Astrocyte (in vitro differentiated cells and primary cell): Measurements from ENCODE around the gene GRAMD2A.

ENCODE experiments used
- EZH2 ChIP-seq: IDR thresholded peaks from 2 replicates; pipeline ENCODE4 v1.6.1; 2012; ENCODE audit warnings: mild to moderate bottlenecking, low read length, inconsistent platforms; ENCODE audit not compliant: insufficient read depth
- TF ChIP-seq, protein P1 (sequence below): IDR thresholded peaks from 2 replicates; pipeline ENCODE4 v1.5.1; 2011; ENCODE audit warnings: low read depth, mild to moderate bottlenecking, inconsistent platforms, low read length, moderate library complexity; ENCODE audit not compliant: insufficient read depth

- TF ChIP-seq, protein P1, sequence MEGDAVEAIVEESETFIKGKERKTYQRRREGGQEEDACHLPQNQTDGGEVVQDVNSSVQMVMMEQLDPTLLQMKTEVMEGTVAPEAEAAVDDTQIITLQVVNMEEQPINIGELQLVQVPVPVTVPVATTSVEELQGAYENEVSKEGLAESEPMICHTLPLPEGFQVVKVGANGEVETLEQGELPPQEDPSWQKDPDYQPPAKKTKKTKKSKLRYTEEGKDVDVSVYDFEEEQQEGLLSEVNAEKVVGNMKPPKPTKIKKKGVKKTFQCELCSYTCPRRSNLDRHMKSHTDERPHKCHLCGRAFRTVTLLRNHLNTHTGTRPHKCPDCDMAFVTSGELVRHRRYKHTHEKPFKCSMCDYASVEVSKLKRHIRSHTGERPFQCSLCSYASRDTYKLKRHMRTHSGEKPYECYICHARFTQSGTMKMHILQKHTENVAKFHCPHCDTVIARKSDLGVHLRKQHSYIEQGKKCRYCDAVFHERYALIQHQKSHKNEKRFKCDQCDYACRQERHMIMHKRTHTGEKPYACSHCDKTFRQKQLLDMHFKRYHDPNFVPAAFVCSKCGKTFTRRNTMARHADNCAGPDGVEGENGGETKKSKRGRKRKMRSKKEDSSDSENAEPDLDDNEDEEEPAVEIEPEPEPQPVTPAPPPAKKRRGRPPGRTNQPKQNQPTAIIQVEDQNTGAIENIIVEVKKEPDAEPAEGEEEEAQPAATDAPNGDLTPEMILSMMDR: no peak
- TF ChIP-seq EZH2: no peak
These were observed 80.7 kb downstream of the GRAMD2A start for GRCh38 chr15:72116731-72117485.
